GM23338 (cell line): ENCODE results near the gene SPTBN2.

Experiments
- EZH2 ChIP-seq: fragments of 200-600 bp; sonication (generic); IDR thresholded peaks from one replicate; pipeline ENCODE4 v1.8.0; 2017; ENCODE audit warnings: antibody characterized with exemption, mild to moderate bottlenecking, low read depth; ENCODE audit not compliant: unreplicated experiment
- EZH2phosphoT487 ChIP-seq: fragments of 200-600 bp; sonication (generic); IDR thresholded peaks from one replicate; pipeline ENCODE4 v1.8.1; 2018; ENCODE audit warnings: antibody characterized with exemption; ENCODE audit not compliant: unreplicated experiment
- JUNB ChIP-seq: IDR thresholded peaks from one replicate; pipeline ENCODE4 v1.6.1; 2016; ENCODE audit warnings: antibody characterized with exemption; ENCODE audit not compliant: unreplicated experiment
- POLR2AphosphoS5 ChIP-seq: IDR thresholded peaks from 2 replicates; pipeline ENCODE4 v1.6.1; 2016; ENCODE audit warnings: antibody characterized with exemption, low read depth
- TF ChIP-seq, protein P1 (sequence below), 2 experiments: fragments of 200-600 bp in 1 of 2; sonication (generic) in 1 of 2; conservative IDR thresholded peaks; 2 replicates each; pipeline versions ENCODE4 v1.5.1 to v1.6.1; 2016 to 2017; ENCODE audit warnings: antibody characterized with exemption in 2 of 2, low read depth in 2 of 2, mild to moderate bottlenecking in 2 of 2, moderate library complexity in 1 of 2
- TF ChIP-seq, protein P2 (sequence below): IDR thresholded peaks from one replicate; pipeline ENCODE4 v1.6.1; 2018; ENCODE audit warnings: antibody characterized with exemption; ENCODE audit not compliant: unreplicated experiment

DNA sequence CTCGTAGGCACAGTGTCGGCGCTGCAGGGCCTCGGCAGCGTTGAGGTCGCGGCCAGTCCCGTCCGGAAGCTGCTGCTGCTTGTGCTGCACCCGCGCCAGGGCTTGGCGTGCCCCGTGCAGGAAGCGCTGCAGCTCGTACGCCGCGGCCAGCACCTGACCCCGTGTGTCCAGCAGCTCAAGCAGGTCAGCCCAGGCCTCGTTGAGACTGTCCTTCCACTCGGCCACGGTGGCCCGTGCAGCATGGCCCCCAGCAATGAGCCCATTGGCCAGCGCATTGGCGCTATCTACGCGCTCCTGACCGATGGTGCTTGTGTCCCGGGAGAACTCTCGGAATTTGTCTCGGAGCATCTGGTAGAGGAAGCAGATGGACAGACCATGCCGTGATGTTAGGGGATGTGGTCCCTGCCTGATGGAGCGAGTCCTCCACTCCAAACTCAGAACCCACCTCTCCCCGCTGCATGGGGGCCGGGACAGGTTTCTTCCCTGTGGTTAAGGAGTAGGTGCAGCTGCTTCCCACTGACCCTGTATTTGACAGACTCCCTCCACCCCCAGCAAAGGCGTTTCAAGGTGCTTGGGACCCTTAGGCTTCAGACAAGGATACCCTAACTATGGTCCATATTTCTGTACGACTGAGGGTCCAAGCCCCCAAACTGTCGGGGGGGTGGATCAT, 37.6 kb downstream of the SPTBN2 start:
- TF ChIP-seq, protein P1, sequence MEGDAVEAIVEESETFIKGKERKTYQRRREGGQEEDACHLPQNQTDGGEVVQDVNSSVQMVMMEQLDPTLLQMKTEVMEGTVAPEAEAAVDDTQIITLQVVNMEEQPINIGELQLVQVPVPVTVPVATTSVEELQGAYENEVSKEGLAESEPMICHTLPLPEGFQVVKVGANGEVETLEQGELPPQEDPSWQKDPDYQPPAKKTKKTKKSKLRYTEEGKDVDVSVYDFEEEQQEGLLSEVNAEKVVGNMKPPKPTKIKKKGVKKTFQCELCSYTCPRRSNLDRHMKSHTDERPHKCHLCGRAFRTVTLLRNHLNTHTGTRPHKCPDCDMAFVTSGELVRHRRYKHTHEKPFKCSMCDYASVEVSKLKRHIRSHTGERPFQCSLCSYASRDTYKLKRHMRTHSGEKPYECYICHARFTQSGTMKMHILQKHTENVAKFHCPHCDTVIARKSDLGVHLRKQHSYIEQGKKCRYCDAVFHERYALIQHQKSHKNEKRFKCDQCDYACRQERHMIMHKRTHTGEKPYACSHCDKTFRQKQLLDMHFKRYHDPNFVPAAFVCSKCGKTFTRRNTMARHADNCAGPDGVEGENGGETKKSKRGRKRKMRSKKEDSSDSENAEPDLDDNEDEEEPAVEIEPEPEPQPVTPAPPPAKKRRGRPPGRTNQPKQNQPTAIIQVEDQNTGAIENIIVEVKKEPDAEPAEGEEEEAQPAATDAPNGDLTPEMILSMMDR (conservative IDR thresholded peaks at IDR 0.05; ENCODE audit: low read depth in 2 of 2): no peak
- TF ChIP-seq POLR2AphosphoS5 (no peak), EZH2 (no peak), EZH2phosphoT487 (no peak), JUNB (no peak)
- TF ChIP-seq, protein P2, sequence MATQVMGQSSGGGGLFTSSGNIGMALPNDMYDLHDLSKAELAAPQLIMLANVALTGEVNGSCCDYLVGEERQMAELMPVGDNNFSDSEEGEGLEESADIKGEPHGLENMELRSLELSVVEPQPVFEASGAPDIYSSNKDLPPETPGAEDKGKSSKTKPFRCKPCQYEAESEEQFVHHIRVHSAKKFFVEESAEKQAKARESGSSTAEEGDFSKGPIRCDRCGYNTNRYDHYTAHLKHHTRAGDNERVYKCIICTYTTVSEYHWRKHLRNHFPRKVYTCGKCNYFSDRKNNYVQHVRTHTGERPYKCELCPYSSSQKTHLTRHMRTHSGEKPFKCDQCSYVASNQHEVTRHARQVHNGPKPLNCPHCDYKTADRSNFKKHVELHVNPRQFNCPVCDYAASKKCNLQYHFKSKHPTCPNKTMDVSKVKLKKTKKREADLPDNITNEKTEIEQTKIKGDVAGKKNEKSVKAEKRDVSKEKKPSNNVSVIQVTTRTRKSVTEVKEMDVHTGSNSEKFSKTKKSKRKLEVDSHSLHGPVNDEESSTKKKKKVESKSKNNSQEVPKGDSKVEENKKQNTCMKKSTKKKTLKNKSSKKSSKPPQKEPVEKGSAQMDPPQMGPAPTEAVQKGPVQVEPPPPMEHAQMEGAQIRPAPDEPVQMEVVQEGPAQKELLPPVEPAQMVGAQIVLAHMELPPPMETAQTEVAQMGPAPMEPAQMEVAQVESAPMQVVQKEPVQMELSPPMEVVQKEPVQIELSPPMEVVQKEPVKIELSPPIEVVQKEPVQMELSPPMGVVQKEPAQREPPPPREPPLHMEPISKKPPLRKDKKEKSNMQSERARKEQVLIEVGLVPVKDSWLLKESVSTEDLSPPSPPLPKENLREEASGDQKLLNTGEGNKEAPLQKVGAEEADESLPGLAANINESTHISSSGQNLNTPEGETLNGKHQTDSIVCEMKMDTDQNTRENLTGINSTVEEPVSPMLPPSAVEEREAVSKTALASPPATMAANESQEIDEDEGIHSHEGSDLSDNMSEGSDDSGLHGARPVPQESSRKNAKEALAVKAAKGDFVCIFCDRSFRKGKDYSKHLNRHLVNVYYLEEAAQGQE: no peak
